HG02678 (cell line): ENCODE results near the gene APPBP2.
"Not testable (repeated sequence)": the region's sequence is repeated elsewhere in the genome, so short reads cannot be mapped to it uniquely, and the experiment has no call there.

ENCODE experiments used
- ATAC-seq: cut with Tn5 transposase; IDR thresholded peaks from one replicate; pipeline ENCODE4 v1.9.1; 2021; ENCODE audit warnings: mild to moderate bottlenecking, moderate library complexity; ENCODE audit not compliant: unreplicated experiment

APPBP2 gene

DNA sequence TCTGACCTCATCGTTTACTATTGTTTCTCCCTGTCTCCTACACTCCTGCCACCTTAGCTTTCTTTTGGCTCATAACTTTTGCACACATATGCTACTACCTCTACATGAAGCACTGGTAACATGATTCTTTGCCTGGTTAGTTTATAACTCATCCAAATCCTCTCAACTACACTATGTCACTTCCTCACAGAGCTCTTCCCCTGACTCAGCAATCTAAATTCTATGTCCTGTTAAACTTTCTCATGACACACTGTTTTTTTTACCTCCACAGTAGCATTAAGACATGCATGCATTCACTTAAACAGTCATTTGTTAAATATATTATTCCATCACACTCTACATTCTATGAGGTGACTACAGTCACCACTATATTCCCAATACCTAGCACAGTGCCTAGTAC, 19.7 kb downstream of the APPBP2 start:
- no peak for ATAC-seq

DNA sequence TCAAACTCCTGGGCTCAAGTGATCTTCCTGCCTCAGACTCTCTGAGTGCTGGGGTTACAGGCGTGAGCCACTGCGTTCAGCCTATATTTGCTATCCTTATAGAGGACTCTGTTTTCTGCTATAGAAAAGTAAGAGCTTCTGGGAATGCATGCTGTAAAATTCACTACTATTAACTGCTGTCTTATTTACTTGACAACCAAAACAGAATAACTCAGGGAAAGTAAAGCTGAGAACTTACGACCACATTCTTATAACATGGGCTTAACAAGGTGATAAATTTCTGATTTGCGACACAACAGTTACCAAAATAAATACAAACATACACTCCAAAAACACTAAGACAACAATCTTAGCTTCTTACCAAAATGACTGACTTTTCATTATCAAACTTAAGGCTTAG, 23.9 kb downstream of the APPBP2 start:
- ATAC-seq: no peak

DNA sequence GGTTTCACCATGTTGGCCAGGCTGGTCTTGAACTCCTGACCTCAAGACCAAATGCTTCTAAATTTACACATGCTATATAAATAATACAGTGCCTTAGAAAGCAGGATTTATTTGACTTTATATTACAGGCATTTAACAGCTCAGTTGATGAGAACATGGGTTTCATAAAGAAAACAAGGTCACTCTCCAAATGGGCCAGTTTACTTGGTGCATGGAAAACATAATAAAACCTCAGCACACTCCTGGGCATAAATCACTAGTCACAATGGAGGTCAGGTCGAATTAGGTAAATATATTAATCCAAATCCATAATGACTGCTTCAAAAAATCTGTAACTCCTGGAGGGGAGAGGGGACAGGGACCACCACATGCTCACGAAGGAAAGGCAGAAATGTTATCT, 24.5 kb downstream of the APPBP2 start:
- no peak for ATAC-seq

DNA sequence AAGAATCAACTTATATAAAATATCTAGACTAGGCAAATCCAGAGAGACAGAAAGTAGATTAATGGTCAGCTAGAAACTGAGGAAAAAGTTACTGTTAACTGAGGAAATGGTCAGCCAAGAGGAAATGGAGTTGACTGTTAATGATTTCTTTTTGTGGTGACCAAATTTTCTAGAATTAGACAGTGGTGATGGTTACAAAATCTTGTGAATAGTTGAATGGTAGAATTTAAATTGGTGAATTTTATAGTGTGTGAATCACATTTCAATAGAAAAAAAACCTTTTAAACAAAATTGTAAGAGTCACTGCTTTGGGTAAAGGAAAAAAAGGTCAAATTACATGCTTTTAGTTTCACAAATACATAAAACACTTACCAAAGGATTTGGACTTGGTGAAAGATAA, 30.0 kb downstream of the APPBP2 start:
- ATAC-seq: no peak

DNA sequence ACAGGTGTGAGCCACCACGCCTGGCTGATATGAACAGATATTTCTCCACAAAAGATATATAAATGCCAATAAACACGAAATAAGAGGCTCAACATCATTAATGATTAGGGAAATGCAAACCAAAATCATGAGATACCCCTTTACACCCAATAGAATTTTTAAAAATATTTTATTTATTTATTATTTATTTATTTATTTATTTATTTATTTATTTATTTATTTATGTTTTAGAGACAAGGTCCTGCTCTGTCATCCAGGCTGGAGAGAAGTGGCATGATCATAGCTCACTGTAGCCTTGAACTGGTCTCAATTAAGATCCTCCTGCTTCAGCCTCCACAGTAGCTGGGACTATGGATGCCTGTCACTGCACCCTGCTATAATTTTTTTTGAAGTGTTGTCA, 30.8 kb downstream of the APPBP2 start:
- no peak for ATAC-seq

DNA sequence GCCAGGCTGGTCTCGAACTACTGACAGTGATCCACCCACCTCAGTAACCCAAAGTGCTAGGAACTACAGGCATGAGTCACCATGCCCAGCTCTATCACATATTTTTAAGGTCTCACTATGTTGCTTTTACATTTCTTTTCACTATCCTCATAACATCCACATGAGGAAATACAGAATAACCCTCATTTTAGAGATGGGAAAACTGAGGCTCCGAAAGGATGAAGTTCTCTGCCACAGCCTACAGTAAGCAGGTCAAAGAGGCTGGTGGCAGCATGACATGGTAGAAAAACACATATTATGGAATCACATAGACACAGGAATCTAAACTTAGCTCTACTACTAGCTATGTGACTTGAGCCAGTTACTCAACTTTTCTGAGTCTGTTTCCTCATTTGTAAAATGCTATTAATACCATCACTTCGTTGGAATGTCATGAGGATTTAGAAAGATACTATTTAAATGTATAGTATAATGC, 32.2 kb downstream of the APPBP2 start:
- no peak for ATAC-seq

DNA sequence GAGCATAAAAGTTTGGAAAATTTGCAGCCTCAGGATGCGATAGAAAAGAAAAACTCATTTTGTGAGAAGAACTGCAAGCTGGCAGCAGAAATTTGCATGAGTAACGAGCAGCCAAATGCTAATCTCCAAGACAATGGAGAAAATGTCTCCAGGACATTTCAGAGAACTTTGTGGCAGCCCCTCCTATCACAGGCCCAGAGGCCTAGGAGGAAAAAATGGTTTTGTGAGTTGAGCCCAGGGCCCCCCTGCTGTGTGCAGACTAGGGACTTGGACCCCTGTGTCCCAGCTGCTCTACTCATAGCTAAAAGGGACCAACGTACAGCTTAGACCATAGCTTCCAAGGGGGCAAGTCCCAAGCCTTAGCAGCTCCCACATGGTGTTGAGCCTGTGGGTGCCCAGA, 34.3 kb downstream of the APPBP2 start:
- no peak for ATAC-seq

DNA sequence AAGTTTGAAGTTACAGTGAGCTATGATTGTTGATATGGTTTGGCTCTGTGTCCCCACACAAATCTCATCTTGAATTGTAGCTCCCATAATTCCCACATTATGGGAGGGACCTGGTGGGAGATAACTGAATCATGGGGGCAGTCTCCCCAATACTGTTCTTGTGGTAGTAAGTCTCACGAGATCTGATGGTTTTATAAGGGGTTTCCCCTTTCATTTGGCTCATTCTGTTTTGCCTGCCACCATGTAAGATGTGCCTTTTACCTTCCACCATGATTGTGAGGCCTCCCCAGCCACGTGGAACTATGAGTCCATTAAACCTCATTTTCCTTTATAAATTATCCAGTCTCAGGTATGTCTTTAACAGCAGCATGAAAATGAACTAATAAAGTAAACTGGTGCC, 35.4 kb downstream of the APPBP2 start:
- ATAC-seq: not testable (repeated sequence)

DNA sequence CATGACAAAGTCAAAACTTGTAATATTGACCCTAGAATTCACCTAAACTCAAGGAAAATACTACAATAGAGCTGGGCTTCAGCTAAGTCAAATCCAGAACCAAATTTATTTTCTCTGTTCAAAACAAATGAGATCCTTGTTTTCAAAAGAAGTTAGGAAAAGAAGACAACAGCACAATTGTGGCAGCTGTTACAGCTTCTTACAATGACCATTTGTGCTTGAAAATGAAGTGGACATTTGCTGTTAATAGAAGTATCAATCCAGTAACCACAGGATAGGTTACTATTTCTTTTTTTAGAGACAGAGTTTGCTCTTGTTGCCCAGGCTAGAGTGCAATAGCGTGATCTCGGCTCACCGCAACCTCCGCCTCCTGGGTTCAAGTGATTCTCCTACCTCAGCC, 44.4 kb downstream of the APPBP2 start:
- no peak for ATAC-seq

DNA sequence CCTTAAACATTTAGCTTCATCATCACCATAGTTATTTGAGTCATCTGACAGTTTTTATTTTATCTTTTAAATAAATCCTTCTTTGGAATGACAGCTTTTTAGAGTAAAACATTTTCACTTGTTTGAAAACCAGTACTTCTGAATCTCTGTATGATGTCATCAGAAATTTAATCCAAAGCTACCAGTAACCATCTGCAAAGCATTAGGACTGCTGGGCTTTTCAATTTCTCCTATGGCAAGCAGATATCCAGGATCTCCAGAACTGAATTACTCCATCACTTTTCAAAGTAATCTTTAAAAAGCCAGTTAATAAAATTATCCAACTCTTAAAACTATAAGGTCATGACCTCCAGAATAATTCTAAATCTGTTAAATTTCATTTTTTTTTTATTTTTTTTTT, 52.3 kb downstream of the APPBP2 start:
- no peak for ATAC-seq

DNA sequence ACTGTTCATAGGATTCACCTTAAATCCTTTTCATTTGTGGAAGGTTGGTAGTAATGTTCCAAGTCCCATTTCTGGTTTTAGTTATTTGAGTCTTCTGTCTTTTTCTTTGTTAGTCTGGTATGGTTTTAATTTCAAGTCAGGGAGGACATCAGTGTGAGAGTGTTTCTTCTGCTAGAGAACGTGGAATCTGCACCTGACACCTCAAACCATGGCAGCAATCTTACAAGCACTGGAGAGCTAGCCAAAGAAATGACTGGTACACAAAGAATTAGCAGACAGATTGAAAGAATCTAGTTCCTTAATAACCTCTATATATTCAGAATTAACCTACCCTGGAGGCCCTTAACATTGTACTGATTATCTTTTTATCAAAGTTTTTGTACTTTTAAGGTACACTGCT, 53.6 kb downstream of the APPBP2 start:
- ATAC-seq: no peak

DNA sequence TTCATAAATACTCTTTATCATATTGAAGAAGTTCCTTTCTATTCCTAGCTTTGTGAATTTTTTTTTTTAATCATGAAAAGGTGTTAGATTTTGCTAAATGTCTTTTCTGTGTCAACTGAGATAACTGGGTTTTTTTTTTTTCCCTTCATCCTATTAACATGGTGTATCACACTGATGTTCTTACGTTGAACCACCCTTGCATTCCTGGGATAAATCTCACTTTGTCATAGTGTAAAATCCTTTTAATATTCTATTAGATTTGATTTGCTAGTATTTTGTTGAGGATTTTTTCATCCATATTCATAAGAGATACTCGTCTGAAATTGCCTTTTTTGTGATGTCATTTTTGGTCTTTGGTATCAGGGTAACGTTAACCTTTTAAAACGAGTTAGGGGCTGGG, 54.6 kb downstream of the APPBP2 start:
- no peak for ATAC-seq

DNA sequence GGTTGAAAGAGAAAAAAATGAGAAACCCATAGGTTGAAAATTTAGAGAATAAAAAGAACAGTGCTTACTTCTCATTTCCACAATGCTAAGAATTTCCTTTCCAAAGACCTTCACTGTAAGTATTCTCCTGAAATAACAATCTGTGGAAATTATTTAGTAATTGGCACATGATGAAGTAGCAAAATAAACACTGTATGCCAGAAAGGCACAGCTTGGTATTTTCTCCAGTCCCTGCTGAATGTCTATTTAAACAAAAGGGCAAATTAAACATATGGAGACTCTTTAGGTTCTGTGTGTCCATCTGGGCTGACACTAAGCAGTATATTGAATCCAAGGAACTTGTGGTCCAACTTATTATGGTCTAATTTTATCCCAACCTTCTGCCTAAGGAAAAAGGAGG, 57.7 kb downstream of the APPBP2 start:
- no peak for ATAC-seq

DNA sequence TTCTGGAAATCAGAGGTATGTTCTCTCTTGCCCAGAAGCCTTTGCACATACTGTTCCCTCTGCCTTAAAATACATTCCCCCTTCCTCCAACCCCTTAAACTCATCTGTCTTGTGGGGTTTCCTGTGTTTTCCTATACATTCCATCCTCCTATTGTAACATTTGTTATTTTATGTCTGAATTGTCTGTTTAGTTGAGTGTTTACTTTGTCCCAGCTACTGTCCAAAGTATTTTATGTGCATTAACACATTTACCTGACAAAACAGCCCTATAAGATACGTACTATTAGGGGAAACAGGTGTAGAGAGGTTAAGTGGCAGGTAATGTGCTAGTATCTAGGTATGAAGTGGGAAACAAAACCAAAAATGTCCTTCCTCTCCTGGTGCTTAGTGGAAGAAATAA, 61.7 kb downstream of the APPBP2 start:
- ATAC-seq: no peak

DNA sequence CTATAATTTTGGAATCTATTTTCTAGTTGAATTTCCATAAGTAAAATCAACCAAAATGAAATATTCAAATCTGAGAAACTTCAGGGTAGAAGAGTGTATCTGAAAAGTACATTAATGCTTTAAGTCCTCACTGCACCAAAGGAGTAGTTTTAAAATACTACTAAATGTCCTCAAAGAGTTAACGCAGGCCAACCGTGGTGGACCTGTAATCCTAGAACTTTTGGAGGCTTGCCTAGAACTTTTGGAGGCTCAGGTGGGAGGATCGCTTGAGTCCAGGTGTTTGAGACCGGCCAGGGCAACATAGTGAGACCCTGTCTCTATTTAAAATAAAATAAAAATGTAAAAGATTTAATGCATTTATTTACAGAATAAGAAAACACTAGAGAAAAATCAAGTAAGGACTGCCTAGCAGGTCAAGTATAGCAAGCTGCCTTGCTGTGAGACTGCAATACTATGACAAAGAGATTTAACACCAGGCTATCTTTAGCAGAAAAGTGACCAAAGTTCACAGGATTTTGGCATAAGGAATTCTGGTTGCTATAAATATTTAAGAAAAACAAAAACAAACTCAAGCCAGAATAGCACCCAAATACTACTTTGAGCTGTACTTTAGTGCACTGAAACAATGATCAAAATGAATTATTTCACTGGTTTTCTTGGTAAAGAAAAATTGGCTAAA, 62.7 kb downstream of the APPBP2 start:
- no peak for ATAC-seq

DNA sequence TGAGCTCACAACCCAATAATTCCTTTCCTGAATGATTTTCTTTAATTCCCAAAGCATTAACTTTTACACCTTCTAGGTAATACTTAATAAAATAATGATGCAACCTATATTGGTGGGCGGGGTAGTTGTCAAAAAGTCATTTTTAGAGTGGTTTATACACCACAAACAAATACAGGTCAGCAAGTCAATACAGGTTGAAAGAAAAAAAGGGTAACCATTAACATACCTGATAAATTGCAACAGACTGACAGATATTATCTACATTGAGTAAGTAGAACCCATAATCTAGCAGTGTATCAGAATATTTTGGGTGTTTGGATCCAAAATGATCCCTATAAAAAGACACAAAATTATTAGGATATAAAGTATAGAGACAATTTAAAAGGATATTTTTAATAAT, 64.5 kb downstream of the APPBP2 start:
- no peak for ATAC-seq

DNA sequence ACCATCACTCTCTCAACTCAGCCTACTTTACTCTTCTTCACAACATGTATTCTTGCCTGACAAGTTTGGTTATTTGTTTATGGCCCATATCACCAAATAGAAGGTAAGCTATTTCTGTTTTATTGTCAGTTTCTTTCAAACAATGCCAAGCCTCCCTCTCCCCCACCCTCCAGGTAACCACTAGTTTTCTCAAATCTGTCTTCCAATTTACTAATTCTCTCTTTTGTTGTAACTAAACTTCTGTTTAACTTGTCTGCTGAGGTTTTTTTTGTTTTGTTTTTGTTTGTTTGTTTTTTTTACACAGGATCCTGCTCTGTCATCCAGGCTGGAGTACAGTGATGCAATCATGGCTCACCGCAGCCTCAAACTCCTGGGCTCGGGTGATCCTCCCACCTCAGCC, 68.9 kb downstream of the APPBP2 start:
- no peak for ATAC-seq

DNA sequence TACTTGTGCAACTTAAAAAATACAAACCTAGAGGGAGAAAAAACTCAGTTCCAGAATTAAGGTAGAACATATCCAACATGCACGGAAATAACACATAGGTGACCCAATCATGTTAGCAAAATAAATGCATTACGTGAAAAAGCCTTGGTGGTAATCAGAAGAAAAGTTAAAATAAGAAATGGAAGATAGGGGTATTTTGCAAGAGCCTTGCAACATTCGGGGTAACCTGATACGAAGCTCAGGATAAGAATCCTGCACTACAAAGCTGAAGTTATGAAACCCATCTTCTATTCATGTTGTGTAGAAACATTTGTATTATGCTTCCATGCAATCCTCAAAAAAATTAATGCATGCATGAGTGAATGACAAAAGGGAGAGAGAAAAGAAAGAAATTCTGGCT, 70.7 kb downstream of the APPBP2 start:
- ATAC-seq: no peak

DNA sequence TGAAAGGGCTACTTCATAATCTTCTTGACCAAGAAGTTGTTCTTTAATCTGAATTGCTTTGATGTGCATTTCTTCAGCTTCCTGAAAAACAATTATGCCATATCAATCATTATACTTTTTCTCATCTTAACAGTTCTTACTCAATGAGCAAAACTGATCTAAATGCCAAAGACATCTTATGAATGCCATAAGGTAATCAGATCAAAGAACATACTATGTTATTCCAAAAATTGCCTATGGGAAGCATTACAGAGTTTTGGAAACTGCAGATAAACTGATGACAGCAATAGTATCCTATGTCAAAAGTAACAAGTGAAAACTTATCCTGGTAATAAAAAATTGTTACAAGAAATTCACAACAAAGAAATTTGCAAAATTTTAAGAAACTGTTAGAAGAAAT, 74.1 kb downstream of the APPBP2 start:
- no peak for ATAC-seq

DNA sequence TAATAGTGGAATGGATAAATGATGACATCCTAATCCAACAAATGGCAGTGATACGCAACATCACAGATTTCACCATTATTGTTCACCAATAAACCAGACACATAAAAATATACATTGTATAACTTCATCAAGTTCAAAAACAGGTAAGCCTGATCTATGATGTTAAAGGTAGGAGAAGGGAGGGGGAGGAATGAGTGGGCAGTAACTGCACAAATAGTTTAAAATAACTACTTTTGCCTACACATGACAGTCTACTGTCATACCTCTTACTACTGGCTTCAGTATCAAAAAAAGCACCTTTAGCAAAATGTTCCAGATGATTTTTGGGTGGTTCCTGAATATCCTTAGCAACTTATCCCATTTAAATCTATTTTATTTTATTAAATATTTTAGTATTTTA, 75.0 kb downstream of the APPBP2 start:
- ATAC-seq: no peak

DNA sequence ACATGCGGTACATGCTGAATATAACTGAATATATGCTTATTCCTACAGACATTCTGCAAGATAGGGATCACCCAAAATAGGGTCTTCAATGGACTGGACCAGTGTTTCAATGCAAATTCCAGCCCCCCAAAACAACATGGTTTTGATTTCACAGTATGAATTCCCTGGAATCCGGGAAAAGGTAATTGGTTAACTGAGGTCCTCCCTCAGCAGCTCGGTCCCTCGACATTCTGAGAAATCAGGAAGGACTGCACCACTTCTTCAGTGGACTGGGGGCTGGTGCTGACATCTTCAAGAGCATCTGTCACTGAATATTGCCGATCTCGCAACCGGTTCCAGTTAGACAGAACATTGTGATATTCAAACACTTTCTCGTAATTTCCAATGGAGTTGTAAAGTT, 78.7 kb downstream of the APPBP2 start:
- no peak for ATAC-seq

DNA sequence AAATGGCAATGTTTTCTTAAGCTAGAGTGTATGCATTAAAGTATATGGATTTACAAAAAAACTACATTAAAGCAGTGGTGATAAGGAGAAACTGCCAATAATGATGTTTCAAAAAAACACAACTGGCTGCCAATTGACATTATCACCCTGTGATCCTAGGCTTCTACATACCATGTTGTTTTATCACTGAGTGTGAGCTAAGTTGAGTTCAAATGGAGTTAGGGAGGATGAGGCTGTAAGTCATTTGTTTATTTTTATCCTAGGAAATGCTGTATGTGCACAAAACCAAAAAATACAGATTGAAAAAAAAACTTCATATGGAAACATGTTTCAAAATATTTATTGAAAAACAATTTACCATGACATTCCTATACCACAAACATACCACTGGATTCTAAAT, 80.9 kb downstream of the APPBP2 start:
- no peak for ATAC-seq

DNA sequence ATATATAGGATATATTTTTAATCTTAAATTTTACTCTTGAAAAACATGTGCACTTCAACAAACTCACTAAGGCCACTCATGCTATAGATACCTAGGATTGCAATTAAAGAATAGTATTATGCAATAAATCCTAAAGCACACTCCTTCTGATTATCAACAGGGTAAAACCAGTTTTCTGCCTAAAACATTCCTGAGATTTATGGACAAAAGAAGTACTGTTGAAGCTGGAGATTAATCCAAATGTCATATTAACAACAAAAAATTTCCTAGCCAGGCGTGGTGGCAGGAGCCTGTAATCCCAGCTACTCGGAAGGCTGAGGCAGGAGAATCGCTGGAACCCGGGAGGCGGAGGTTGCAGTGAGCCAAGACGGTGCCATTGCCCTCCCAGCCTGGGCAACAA, 82.3 kb downstream of the APPBP2 start:
- no peak for ATAC-seq
